Neural progenitor cell (in vitro differentiated cells): ENCODE measurements around the gene DCUN1D4.

Experiments
- CTCF ChIP-seq: fragments of 200-600 bp; sonication (generic); IDR thresholded peaks from 2 replicates; pipeline ENCODE4 v1.5.1; 2017; ENCODE audit warnings: antibody characterized with exemption, mild to moderate bottlenecking
- EZH2 ChIP-seq: fragments of 200-600 bp; sonication (generic); IDR thresholded peaks from 2 replicates; pipeline ENCODE4 v1.6.1; 2017; ENCODE audit warnings: antibody characterized with exemption, mild to moderate bottlenecking, moderate library complexity

GRCh38 chr4:51830156-51830720, 12.7 kb upstream of the DCUN1D4 start:
- TF ChIP-seq CTCF (no peak), EZH2 (no peak)
